IPS-18c (cell line): ENCODE measurements around the gene IFNLR1.

Experiments used
- H3K4me3 ChIP-seq: 2 replicates; pipeline ENCODE4 v1.7.0; 2013; ENCODE audit warnings: low read depth, mild to moderate bottlenecking, low read length, moderate library complexity; ENCODE audit not compliant: insufficient read depth
- H3K9me3 ChIP-seq: one replicate; pipeline ENCODE4 v1.6.1; 2013; ENCODE audit warnings: mild to moderate bottlenecking, low read length, moderate library complexity; ENCODE audit not compliant: control insufficient read depth, insufficient read depth

IFNLR1 gene

DNA sequence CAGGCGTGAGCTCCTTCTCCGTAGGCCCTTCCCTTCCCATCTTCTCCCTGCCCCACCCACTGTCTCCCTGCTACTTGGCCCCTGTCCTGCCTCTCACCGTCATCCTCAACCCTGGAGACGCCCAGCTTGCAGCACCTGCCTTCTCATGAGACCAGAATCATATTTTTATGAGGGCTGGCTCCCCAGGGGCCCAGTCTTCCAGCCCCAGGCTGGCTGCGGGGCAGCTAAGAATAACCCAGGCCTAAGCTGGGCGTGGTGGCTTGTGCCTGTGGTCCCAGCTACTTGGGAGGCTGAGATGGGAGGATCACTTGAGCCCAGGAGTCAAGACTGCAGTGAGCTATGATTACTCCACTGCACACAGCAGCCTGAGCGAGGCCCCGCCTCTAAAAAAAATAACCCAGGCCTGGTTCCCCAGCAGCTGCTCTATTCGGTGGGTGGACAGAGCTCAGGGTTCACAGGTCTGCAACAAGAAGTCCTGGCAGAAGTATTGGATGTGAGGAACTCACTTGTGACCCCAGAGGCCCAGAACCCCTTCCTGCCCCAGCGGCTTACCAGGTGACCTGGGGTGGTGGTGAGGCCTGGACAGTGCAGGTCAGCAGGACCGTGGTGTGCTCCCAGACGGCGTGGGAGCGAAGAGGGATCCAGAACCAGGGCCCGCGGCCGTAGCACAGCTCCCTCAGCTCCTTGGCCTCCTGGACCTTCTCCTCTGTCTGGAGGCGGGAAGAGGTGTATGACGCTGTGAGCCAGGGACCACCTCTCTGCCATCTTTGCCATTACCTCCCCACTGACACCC lies 81.5 kb downstream of the IFNLR1 start:
- Histone ChIP-seq H3K9me3 (no peaks in the 10 kb centered on the region), H3K4me3 (no peak overlapping the region)

DNA sequence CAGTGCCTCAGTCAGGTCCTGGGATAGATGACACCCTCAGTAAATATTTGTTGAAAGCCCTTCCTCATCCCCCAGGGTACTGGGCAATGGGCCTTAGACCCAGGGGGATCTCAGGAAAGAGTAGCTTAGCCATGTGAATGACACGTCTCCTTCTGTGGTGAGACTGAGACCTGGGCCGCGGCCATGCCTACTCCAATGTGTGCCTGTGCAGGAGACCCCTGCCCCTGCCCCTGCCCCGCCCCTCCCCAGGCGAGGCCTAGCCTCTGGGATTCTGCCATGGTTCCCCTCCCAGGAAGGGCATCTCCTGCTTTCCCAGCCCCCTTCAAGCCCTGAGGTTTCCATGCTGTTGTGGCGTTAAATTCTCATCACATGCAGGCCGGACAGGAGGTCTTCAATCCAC lies 82.2 kb downstream of the IFNLR1 start:
- Histone ChIP-seq H3K9me3 (no peaks in the 10 kb centered on the region), H3K4me3 (no peak overlapping the region)
